Activated T-helper 1 cell treated with Interleukin-2 at 50 U/mL for 16 hours (primary cell): ENCODE measurements around the gene CHST15.
"Not testable (repeated sequence)": the region's sequence is repeated elsewhere in the genome, so short reads cannot be mapped to it uniquely, and the experiment has no call there.

Experiments used
- DNase-seq: peaks from one replicate; pipeline ENCODE4 v3.0.0-alpha.2; 2020; ENCODE audit warnings: low read depth

Gene CHST15

DNA sequence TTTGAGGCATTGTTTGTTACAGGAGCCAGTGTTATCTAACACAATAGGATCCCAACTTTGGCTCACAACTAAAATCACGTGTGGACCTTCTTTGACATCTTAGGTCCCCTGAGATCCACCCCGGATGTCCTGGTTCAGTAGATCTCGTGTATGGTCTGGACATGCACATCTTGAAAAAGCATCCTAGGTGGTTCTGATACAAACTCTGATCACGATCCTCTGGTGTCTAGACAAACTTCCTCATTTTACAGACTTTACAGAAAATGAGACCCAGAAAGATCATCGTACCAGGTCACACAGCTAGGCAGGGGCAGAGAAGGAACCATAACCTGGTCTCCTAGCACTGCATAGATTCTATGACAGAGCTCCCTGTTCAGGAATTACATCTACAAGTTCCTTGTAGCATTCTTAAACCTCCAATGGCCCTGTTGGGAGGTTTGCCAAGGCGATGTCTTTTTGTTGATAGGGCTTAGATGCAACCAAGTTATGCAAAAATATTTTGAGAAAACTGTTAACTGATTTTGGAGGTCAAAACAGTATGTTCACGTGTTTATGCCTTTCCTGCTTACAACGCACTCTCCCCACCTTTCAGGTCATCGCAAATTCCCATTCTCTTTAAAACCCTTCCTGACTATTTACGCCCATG lies 30.8 kb upstream of the CHST15 start:
- no peak for DNase-seq

DNA sequence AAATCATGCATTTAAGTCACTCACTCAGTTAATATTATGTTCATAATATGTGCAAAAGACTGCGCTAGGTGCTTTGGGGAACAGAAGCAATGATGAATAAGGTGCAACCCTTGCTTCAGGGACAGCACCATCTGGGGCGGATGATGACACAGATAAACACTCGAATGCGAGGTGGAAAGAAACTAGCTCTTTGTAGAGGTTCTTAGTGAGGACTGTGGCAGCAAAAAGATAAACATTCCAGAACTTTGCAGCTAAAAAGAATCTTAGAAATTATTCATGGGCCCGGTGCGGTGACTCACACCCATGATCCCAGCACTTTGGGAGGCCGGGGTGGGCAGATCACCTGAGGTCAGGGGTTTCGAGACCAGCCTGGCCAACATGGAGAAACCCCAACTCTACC lies 29.8 kb upstream of the CHST15 start:
- no peak for DNase-seq

- DNase-seq: no peak
Observed at GRCh38 chr10:124122211-124122610, 28.8 kb upstream of the CHST15 start.

DNA sequence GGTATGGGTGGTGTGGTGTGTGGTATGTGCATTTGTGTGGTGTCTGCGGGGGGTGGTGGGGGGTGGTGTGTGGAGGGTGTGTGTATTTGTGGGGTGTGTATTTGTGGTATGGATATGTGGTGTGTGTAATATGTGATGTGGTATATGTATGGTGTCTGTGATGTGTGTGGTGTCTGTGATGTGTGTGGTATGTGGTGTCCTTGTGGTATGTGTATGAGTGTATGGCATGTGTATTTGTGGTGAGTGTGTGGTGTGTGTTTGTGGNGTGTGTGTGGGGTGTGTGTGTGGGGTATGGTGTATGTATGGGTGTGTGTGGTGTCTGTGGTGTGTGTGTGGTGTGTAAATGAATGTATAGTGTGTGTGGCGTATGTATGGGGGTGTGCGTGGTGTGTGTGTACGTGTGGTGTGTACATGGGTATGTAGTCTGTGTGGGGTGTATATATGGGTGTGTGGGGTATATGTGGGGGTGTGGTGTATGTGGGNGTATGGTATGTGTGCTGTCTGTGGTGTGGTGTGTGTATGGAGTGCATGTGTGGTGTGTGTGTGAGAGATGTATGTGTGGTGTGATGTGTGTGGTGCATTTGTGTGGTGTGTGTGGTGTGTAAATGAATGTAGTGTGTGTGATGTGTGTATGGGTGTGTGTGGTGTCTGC lies 27.1 kb upstream of the CHST15 start:
- DNase-seq: no peak

DNA sequence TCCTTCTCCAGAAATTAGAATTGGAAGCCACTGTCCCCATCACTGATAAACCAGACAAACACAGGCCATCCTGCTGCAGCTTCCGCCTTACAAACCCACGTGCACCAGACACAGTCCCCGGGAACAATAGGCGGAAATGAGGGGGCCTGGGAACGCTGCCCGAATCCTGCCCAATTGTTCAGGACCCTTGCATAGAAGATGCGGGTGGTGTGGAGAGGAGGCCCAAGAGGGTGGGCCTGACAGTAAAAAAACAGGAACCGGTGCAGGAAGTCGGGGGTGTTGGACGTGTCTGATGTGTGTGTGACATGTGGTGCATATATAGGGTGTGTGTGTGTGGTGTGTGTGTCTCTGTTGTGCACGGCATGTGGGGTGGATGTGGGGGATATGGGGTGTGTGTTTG lies 26.5 kb upstream of the CHST15 start:
- no peak for DNase-seq

DNA sequence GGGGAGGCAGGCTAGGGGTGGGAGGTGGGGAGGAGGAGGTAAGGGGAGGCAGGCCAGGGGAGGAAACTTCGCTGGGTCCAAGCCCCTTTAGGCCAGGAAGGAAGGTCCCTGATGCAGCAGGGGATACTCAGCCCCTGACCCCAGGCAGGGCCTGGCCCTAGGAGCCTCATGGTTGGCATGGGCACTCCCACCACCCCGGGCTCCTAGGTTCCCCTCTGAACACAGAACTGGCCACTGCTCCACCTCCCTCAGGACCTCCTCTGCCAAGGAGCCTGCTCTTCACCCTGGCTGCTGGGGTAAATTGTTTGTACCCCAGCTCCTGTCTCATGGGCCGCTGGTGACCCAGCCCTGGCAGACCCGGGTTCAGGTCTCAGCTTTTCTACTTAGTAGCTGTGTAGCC lies 25.8 kb upstream of the CHST15 start:
- DNase-seq: no peak

DNA sequence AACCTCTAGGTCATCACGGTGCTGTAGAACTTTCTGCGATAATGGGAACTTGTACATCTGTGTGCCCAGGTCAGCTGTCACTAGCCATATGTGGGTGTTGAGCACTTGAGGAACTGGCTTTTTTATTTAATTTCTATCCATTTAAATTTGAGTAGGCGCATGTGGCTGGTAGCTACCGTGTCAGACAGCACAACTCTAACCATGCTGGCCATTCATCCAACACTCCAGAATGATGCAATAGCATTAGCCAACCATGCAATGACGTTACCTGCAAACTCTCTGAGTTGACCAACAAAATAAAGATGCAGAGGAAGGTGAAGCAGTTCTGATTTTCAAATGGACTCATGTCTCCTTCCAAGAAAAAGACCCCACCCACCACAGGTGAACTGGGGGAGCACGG lies 24.4 kb upstream of the CHST15 start:
- no peak for DNase-seq

GRCh38 chr10:124117511-124117785 lies 24.1 kb upstream of the CHST15 start:
- DNase-seq: no peak

GRCh38 chr10:124116771-124117510 lies 23.5 kb upstream of the CHST15 start:
- DNase-seq: no peak

DNA sequence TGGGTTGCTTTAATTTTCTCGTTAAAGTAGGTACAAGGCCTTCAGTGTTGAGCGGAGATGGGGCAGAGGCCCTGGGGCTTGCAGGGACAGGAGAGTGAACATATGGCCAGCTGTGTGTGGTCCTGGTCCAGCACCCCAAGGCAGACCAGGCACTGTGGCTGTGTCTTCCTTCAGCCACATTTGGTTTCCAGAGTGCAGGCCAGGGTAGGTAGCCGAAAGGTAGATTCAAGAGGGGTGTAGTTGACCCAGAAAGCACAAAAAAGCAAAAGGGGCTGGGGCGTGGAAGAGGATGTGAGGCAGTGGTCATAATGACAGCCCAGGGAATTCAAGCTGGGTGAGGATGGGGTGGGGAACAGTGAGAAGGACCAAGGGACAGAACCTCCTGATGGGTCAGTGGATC lies 21.3 kb upstream of the CHST15 start:
- DNase-seq: no peak

DNA sequence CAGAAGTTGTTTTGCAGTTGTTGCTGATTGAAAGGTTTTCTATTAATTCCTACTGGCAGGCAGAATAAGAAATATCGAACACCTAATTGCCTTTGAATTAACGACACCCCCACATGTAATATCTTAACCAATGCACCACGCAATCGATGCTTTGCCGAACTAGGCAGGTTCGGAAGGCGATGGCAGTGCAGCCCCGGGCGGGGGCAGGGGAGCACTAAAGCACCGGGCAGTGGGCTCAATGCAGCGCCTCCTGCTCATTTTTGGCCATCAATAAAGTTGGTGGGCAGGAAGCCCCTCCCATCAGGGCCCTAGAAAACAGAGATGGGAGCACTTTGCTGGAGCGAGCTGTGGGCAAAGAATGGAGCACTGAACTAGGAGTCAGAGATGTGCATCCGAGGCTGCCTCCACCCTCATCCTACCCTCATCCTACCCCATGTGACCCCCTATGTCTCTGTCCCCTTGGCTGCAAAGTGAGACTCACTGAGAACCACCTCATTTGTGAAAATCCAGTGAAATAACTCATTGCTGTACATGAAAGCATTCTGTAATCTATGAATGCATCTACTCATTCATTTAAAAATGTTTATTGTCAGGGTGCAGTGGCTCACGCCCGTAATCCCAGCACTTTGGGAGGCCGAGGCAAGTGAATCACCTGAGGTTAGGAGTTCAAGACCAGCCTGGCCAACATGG lies 19.6 kb upstream of the CHST15 start:
- no peak for DNase-seq

- no peak for DNase-seq
Observed at GRCh38 chr10:124110882-124111281, 17.5 kb upstream of the CHST15 start.

- DNase-seq: no peak
Observed at GRCh38 chr10:124109261-124109660, 15.9 kb upstream of the CHST15 start.

- DNase-seq: no peak
Observed at GRCh38 chr10:124107072-124107471, 13.7 kb upstream of the CHST15 start.

GRCh38 chr10:124106241-124106879 lies 13.0 kb upstream of the CHST15 start:
- no peak for DNase-seq

GRCh38 chr10:124105594-124105993 lies 12.2 kb upstream of the CHST15 start:
- no peak for DNase-seq

GRCh38 chr10:124105045-124105444 lies 11.6 kb upstream of the CHST15 start:
- DNase-seq: no peak

DNA sequence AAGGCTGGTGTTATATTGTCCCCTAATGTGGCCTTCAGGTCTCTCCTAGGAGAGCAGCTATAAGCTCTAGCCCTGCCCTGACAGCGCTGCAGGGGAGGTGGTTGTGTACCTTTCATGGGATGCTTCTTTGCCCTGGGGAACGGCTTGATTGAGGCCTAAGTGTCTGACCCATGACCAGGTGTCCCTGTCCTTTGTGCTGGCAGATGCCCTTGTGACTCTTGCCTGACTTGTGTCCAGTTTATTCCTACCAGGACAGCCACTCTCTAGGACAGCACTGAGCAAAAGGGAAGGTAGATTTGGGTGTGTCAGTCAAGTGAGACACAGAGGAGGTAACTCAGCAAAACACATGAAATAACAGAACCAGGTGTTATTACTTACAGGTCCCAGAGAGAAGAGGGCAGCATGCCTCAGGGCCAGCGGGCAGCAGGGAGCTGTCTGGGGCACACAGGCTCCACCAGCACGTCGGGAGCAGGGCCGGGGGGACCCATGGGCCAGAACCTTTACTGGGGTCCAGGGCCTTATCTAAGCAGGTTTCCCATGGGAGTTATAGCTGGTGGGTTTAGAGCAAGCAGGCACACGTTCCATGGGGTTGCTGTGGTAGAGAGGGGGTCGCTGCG lies 10.7 kb upstream of the CHST15 start:
- DNase-seq: no peak

- DNase-seq: no peak
Observed at GRCh38 chr10:124101351-124101750, 8.0 kb upstream of the CHST15 start.

- DNase-seq: not testable (repeated sequence)
Observed at GRCh38 chr10:124100651-124101050, 7.3 kb upstream of the CHST15 start.

DNA sequence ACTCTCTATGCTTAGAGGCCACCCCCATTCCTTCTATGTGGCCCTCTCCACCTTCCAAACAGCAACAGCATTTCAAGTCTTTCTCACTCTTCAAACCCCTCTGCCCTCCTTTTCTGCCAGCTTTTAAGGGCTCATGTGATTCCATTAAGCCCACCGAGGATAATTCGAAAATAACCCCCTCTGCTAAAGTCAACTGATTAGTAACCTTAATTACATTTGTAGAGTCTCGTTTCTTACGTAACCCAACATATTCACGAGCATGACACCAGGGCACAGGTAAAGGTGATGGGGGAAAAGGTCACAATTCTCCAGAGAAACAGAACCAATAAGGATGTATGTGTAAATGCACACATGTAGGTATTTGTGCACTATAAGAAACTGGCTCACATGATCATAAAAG lies 6.7 kb upstream of the CHST15 start:
- no peak for DNase-seq

DNA sequence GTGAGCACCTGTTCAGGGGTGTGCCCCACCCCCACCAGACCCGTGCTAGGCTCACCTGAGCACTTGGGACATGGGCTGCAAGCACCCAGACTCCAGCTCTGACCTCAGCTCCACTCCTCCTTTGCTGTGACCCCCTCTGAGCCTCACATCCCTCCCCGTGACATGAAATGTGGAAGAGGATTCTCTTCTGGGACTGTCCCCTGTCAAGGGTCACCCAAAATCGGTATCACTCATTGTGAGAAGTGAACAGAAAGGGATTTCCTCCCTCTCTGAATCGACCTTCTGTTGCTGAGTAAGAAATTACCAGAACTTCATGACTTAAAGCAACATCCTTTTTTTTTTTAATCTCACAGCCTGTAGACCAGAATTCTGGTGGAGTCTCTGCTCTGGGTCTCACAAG lies 6.2 kb upstream of the CHST15 start:
- no peak for DNase-seq
